K562 (cell line): Measurements from ENCODE around the gene ZNF571. TPM values are rescaled to one million over a fixed set of nuclear protein-coding genes. Genes with fewer than 3 reads are reported as not detected.

Source experiments
- ATAC-seq: fragments of 200-7000 bp; cut with Tn5 transposase; 3 replicates; pipeline ENCODE4 v1.9.1; 2020; ENCODE audit warnings: moderate library complexity
- BruUV-seq: library from RNA; stranded (reverse); fragments of 400-500 nt; replicated peaks from 2 replicates; lab custom pipeline; 2021; lab: Mats Ljungman, UMichigan
- CTCF ChIA-PET: fragments of 300-600 bp; formaldehyde crosslinking; extraction: SDS; loops from one replicate; lab custom pipeline; 2021; ENCODE audit warnings: low intra/inter-chr PET ratio; lab: Yijun Ruan, JAX
- POLR2A ChIA-PET: fragments of 300-600, 350-650 bp; sonication (Branson Sonifier 250); formaldehyde crosslinking; extraction: SDS; loops from one replicate; lab custom pipeline; 2021; ENCODE audit warnings: antibody characterized with exemption, inconsistent platforms; lab: Yijun Ruan, JAX
- DNase-seq, 4 experiments: peaks; one replicate each; pipeline versions ENCODE4 v3.0.0 to v3.0.0-alpha.2; 2011 to 2018; ENCODE audit warnings: low spot score in 3 of 4, mixed read lengths in 3 of 4; ENCODE audit errors: extremely low read depth in 1 of 4
- FAIRE-seq: peaks from 2 replicates; lab custom pipeline; 2011; peaks lifted over from hg19 to GRCh38; lab: Jason Lieb, UNC
- H2AFZ ChIP-seq: 2 replicates; pipeline ENCODE4 v1.6.0; 2011; ENCODE audit warnings: low read depth, low read length, control low read depth, inconsistent platforms
- H3K27ac ChIP-seq: fragments of 200-600 bp; 3 replicates; pipeline ENCODE4 v1.8.0; 2011; ENCODE audit warnings: low read depth, mild to moderate bottlenecking, control low read depth, inconsistent platforms, low read length, moderate library complexity, mixed read lengths; ENCODE audit errors: extremely low read depth
- H3K27me3 ChIP-seq, 2 experiments: fragments of 300-600 bp in 1 of 2; 2 replicates in 1 of 2; 3 replicates in 1 of 2; pipeline versions ENCODE4 v1.6.0 to v1.8.0; 2011; ENCODE audit warnings: inconsistent platforms in 2 of 2, low read length in 2 of 2, mild to moderate bottlenecking in 1 of 2, mixed read lengths in 1 of 2, moderate library complexity in 1 of 2; ENCODE audit not compliant: control insufficient read depth in 2 of 2, insufficient read depth in 2 of 2
- H3K36me3 ChIP-seq: fragments of 300-600 bp; 3 replicates; pipeline ENCODE4 v1.8.0; 2011; ENCODE audit warnings: mild to moderate bottlenecking, low read length, inconsistent platforms; ENCODE audit not compliant: control insufficient read depth, insufficient read depth
- H3K4me1 ChIP-seq, 2 experiments: fragments of 200-600 bp in 1 of 2; replicated peaks in 1 of 2; 2 replicates in 1 of 2; 3 replicates in 1 of 2; pipeline versions ENCODE4 v1.5.1 to v1.8.0; 2011; ENCODE audit warnings: inconsistent platforms in 2 of 2, low read length in 2 of 2, mild to moderate bottlenecking in 1 of 2, mixed read lengths in 1 of 2, moderate library complexity in 1 of 2; ENCODE audit not compliant: control insufficient read depth in 2 of 2, insufficient read depth in 2 of 2
- H3K4me2 ChIP-seq: 2 replicates; pipeline ENCODE4 v1.6.1; 2011; ENCODE audit warnings: low read length, control low read depth, inconsistent platforms, mixed read lengths; ENCODE audit not compliant: insufficient read depth
- H3K4me3 ChIP-seq: fragments of 200-600 bp; sonication (generic), shearing (Covaris generic); 2 replicates; pipeline ENCODE4 v1.5.1; 2016; ENCODE audit warnings: control low read depth, inconsistent platforms
- H3K79me2 ChIP-seq: fragments of 200-600 bp; 3 replicates; pipeline ENCODE4 v1.8.0; 2011; ENCODE audit warnings: low read length, inconsistent platforms; ENCODE audit not compliant: control insufficient read depth, insufficient read depth
- H3K9ac ChIP-seq, 2 experiments: 2 replicates each; pipeline versions ENCODE4 v1.6.0 to v1.6.1; 2011; ENCODE audit warnings: low read depth in 2 of 2, low read length in 2 of 2, control low read depth in 1 of 2, inconsistent platforms in 1 of 2, mild to moderate bottlenecking in 1 of 2, mixed read lengths in 1 of 2; ENCODE audit not compliant: insufficient read depth in 1 of 2
- H3K9me1 ChIP-seq: one replicate; pipeline ENCODE4 v1.6.0; 2011; ENCODE audit warnings: inconsistent platforms, mild to moderate bottlenecking, low read length, moderate library complexity; ENCODE audit not compliant: control insufficient read depth, insufficient read depth
- H3K9me3 ChIP-seq: replicated peaks from 2 replicates; pipeline ENCODE4 v1.5.1; 2011; ENCODE audit warnings: low read depth, low read length, inconsistent platforms; ENCODE audit not compliant: control insufficient read depth, insufficient read depth
- H4K20me1 ChIP-seq: replicated peaks from 2 replicates; pipeline ENCODE4 v1.6.1; 2011; ENCODE audit warnings: low read length, inconsistent platforms, mixed read lengths; ENCODE audit not compliant: control insufficient read depth, insufficient read depth
- E2F4 ChIP-seq: sonication (generic); formaldehyde crosslinking; IDR thresholded peaks from 2 replicates; pipeline ENCODE4 v1.8.0; 2022; ENCODE audit warnings: mild to moderate bottlenecking, low read depth, missing genetic modification reagents
- EHMT2 ChIP-seq: fragments of 450-650 bp; IDR thresholded peaks from 2 replicates; pipeline ENCODE4 v1.6.1; 2018; ENCODE audit warnings: antibody characterized with exemption
- FOXJ3 ChIP-seq: sonication (generic); formaldehyde crosslinking; IDR thresholded peaks from 2 replicates; pipeline ENCODE4 v1.4.0; 2020; ENCODE audit warnings: mild to moderate bottlenecking, missing genetic modification reagents
- GABPA ChIP-seq: fragments of 200-800 bp; sonication (Bioruptor generic); conservative IDR thresholded peaks from 2 replicates; pipeline ENCODE4 v1.6.1; 2016; ENCODE audit warnings: low read depth, missing genetic modification characterization, missing compliant biosample characterization
- GABPB1 ChIP-seq: sonication (generic); formaldehyde crosslinking; IDR thresholded peaks from 2 replicates; pipeline ENCODE4 v1.8.0; 2022; ENCODE audit warnings: mild to moderate bottlenecking, missing genetic modification reagents
- HINFP ChIP-seq: fragments of 450-650 bp; conservative IDR thresholded peaks from 2 replicates; pipeline ENCODE4 v1.6.1; 2016; ENCODE audit warnings: missing genetic modification characterization, low read depth, mild to moderate bottlenecking, control low read depth, missing compliant biosample characterization
- MEF2A ChIP-seq: IDR thresholded peaks from 2 replicates; pipeline ENCODE4 v1.6.1; 2011; ENCODE audit warnings: low read depth, mild to moderate bottlenecking, low read length, moderate library complexity; ENCODE audit not compliant: control insufficient read depth
- PTRF ChIP-seq: fragments of 450-650 bp; IDR thresholded peaks from 2 replicates; pipeline ENCODE4 v1.6.1; 2016; ENCODE audit warnings: mild to moderate bottlenecking, missing genetic modification characterization, missing compliant biosample characterization
- THRA ChIP-seq: fragments of 450-650 bp; IDR thresholded peaks from 2 replicates; pipeline ENCODE4 v1.6.1; 2017; ENCODE audit warnings: mild to moderate bottlenecking, moderate library complexity
- ZBTB34 ChIP-seq: fragments of 250-450 bp; sonication (Bioruptor Pico); IDR thresholded peaks from 2 replicates; pipeline ENCODE4 v1.8.0; 2021; ENCODE audit warnings: mild to moderate bottlenecking, moderate library complexity
- ZBTB7A ChIP-seq: IDR thresholded peaks from 2 replicates; pipeline ENCODE4 v1.6.1; 2011; ENCODE audit warnings: low read depth, mild to moderate bottlenecking, low read length, moderate library complexity, borderline replicate concordance; ENCODE audit not compliant: control insufficient read depth
- ZNF165 ChIP-seq: fragments of 250-450 bp; sonication (Bioruptor Pico); IDR thresholded peaks from 2 replicates; pipeline ENCODE4 v1.4.0; 2020; ENCODE audit warnings: borderline replicate concordance
- WGBS: fragments of 100-300 bp; shearing (Covaris generic); methylation state at CpG from one replicate; pipeline ENCODE4 v1.1.6; 2016; ENCODE audit warnings: low coverage, mixed read lengths; ENCODE audit not compliant: insufficient coverage; ENCODE audit errors: missing lambda C conversion rate; 5-methylcytosine and 5-hydroxymethylcytosine counted together
- in situ Hi-C: fragments of 300-500 bp; cut with MboI; formaldehyde crosslinking; loops from 4 replicates; pipeline ENCODE4 v1.15.0; 2018; ENCODE audit warnings: inconsistent platforms, mixed read lengths
- intact Hi-C: fragments of 100-400 bp; cut with micrococcal nuclease; formaldehyde crosslinking; loops from 2 replicates; pipeline ENCODE4 v1.14.2; 2022
- polyA plus RNA-seq, 8 experiments: library from polyadenylated mRNA; depleted of rRNA in 4 of 8; stranded (reverse) in 5 of 8; unstranded in 3 of 8; fragments of >200 nt; fragmentation: Nextera tagmentation in 2 of 8; fragmentation: Illumina TruSeq in 1 of 8; extraction: Ambion mirVana in 2 of 8; extraction: Trizol in 1 of 8; gene quantifications; 2 replicates each; pipeline versions ENCODE4 v1.2.1 to v1.2.3, GENCODE V29; 2011 to 2014; ENCODE audit warnings: inconsistent platforms in 1 of 8, missing spikeins in 1 of 8
- total RNA-seq, 7 experiments: library from RNA; depleted of rRNA in 6 of 7; stranded (reverse); fragments of >200 nt in 6 of 7; fragmentation: Illumina TruSeq in 2 of 7; extraction: Trizol in 2 of 7; gene quantifications; 2 replicates each; pipeline versions ENCODE4 v1.2.1 to v1.2.3, GENCODE V29; 2011 to 2021; ENCODE audit warnings: low replicate concordance in 1 of 7
- TF ChIP-seq, protein P1 (sequence below): fragments of 250-450 bp; sonication (Bioruptor Pico); IDR thresholded peaks from 2 replicates; pipeline ENCODE4 v1.4.0; 2020; ENCODE audit warnings: mild to moderate bottlenecking, moderate library complexity

ZNF571 gene
- total and polyA plus RNA-seq, 9 of the 15 experiments (the other 6 are each of a cell fraction or from before 2014, with no cell fraction given): 0.82 to 3.9 (median 2.0) TPM

DNA sequence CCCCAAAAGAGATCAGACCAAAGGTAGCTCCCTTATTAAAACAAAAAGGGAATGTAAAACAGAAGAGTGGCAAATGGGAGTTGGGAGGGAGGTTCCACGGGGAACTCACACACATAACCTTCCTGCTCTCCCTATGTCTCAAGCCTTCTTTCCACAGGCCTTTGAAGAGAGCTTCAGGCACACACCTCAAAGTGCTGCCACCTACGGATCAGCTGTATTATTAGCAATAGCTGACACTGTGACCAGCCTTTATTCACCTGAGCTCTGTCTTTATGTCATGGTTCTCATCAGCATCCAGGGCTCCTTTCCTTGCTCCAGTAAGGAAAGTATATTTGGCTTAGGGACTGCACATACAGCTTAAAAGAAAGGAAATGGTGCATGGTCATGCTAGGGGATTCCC lies 11.3 kb downstream of the ZNF571 start:
- Histone ChIP-seq H3K36me3 (no peaks in the 10 kb centered on the region; the same call in 2 of the 3 replicates), H3K27me3 (no peaks in the 10 kb centered on the region), H3K9me3 (no peaks in the 10 kb centered on the region; the same call in none of the 2 replicates), H3K27ac (no peak overlapping the region), H3K9me1 (no peaks in the 10 kb centered on the region), H3K9ac (no peak overlapping the region), H2AFZ (no peak overlapping the region), H3K4me2 (no peak overlapping the region), H4K20me1 (no peaks in the 10 kb centered on the region), H3K4me1 (no peaks in the 10 kb centered on the region; a peak in 1 of 5 replicates), H3K4me3 (no peak overlapping the region), H3K79me2 (no peaks in the 10 kb centered on the region)
- no TSS peak for BruUV-seq
- 4% methylated on average over 2 of the region's 2 CpGs for WGBS
- intact Hi-C loops (no loop called here), in situ Hi-C loops (no loop called here)
- TF ChIP-seq GABPA (no peak), MEF2A (no peak), PTRF (no peak), THRA (no peak), EHMT2 (no peak), ZNF165 (CRISPR knock-in tag) (no peak), GABPB1 (CRISPR knock-in tag) (no peak), ZBTB34 (CRISPR knock-in tag) (no peak), E2F4 (CRISPR knock-in tag) (no peak), FOXJ3 (CRISPR knock-in tag) (no peak), ZBTB7A (no peak), HINFP (tag) (no peak)
- TF ChIP-seq, protein P1, sequence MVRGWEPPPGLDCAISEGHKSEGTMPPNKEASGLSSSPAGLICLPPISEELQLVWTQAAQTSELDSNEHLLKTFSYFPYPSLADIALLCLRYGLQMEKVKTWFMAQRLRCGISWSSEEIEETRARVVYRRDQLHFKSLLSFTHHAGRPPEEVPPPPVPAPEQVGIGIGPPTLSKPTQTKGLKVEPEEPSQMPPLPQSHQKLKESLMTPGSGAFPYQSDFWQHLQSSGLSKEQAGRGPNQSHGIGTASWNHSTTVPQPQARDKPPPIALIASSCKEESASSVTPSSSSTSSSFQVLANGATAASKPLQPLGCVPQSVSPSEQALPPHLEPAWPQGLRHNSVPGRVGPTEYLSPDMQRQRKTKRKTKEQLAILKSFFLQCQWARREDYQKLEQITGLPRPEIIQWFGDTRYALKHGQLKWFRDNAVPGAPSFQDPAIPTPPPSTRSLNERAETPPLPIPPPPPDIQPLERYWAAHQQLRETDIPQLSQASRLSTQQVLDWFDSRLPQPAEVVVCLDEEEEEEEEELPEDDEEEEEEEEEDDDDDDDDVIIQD (CRISPR knock-in tag): no peak
- POLR2A ChIA-PET: interaction anchor here (0.7 kb wide), 1 partner anchor 852 kb away, joined by 3 read pairs; no protein-coding TSS in a partner anchor
- ATAC-seq (no peak), DNase-seq (no peak), FAIRE-seq (no peak)
- CTCF ChIA-PET: no interaction called here
